ENCODE measurements around the gene PDE4D.

The PDE4D gene

GRCh38 chr5:58927938-58928337 lies 965.6 kb downstream of the PDE4D start:
- TF ChIP-seq CTCF (IDR thresholded peaks at IDR 0.05): no peak
- no peak overlapping the region for H3K4me3 ChIP-seq
- H3K27ac ChIP-seq: no peak overlapping the region
- no peak for DNase-seq (ENCODE audit: low spot score)

- H3K27ac ChIP-seq: no peak overlapping the region
- H3K4me3 ChIP-seq: no peak overlapping the region
- TF ChIP-seq CTCF (IDR thresholded peaks at IDR 0.05): no peak
- DNase-seq (ENCODE audit: low spot score): no peak
Measured at GRCh38 chr5:58927181-58927580, 966.3 kb downstream of the PDE4D start.

- DNase-seq (ENCODE audit: low spot score): no peak
- no peak overlapping the region for H3K4me3 ChIP-seq
- peak overlapping the region; percentile 60 to 91 for H3K27ac ChIP-seq
- TF ChIP-seq CTCF (IDR thresholded peaks at IDR 0.05): no peak
Measured at GRCh38 chr5:58926541-58926935, 967.0 kb downstream of the PDE4D start.

- TF ChIP-seq CTCF (IDR thresholded peaks at IDR 0.05): no peak
- peak overlapping the region; percentile 60 to 91 for H3K27ac ChIP-seq
- DNase-seq (ENCODE audit: low spot score): no peak
- H3K4me3 ChIP-seq: no peak overlapping the region
Measured at GRCh38 chr5:58925627-58926540, 967.6 kb downstream of the PDE4D start.

GRCh38 chr5:58924306-58924705 lies 969.2 kb downstream of the PDE4D start:
- peak overlapping the region; percentile 91 to 95 for H3K27ac ChIP-seq
- no peak for TF ChIP-seq CTCF (IDR thresholded peaks at IDR 0.05)
- H3K4me3 ChIP-seq: no peak overlapping the region
- DNase-seq (ENCODE audit: low spot score): no peak

- no peak for TF ChIP-seq CTCF (IDR thresholded peaks at IDR 0.05)
- H3K27ac ChIP-seq: peak overlapping the region; percentile 91 to 95
- H3K4me3 ChIP-seq: no peak overlapping the region
- no peak for DNase-seq (ENCODE audit: low spot score)
Measured at GRCh38 chr5:58923355-58923754, 970.2 kb downstream of the PDE4D start.
